NCI-H1417 treated with DMSO at 0.1 percent for 48 hours (cell line): ENCODE results near the gene USP49.
"Not testable (repeated sequence)": the region's sequence is repeated elsewhere in the genome, so short reads cannot be mapped to it uniquely, and the experiment has no call there.

Source experiments
- DNase-seq: peaks from one replicate; lab custom pipeline; 2025; lab: John Stamatoyannopoulos, UW

USP49 gene

GRCh38 chr6:41811946-41812345 is 83.2 kb downstream of the USP49 start:
- not testable (repeated sequence) for DNase-seq

GRCh38 chr6:41811095-41811494 is 84.1 kb downstream of the USP49 start:
- no peak for DNase-seq

GRCh38 chr6:41805830-41806774 is 89.1 kb downstream of the USP49 start:
- DNase-seq: no peak

- DNase-seq: no peak
Observed at GRCh38 chr6:41801380-41801779, 93.8 kb downstream of the USP49 start.

GRCh38 chr6:41799559-41799911 is 95.6 kb downstream of the USP49 start:
- DNase-seq: no peak

- DNase-seq: no peak
Observed at GRCh38 chr6:41798901-41799558, 96.1 kb downstream of the USP49 start.

GRCh38 chr6:41796474-41796873 is 98.7 kb downstream of the USP49 start:
- no peak for DNase-seq

GRCh38 chr6:41791984-41792383 is 103.2 kb downstream of the USP49 start:
- DNase-seq: no peak

GRCh38 chr6:41791305-41791704 is 103.9 kb downstream of the USP49 start:
- DNase-seq: no peak

- no peak for DNase-seq
Observed at GRCh38 chr6:41790045-41790444, 105.1 kb downstream of the USP49 start.

- no peak for DNase-seq
Observed at GRCh38 chr6:41789390-41789724, 105.8 kb downstream of the USP49 start.

GRCh38 chr6:41787219-41787917 is 107.8 kb downstream of the USP49 start, which contains the start of gene TOMM6:
TOMM6 (plus strand) TSS chr6:41787694; CDS start chr6:41787698, 4 bp downstream.
- peak; percentile 24 for DNase-seq

- no peak for DNase-seq
Observed at GRCh38 chr6:41786451-41787218, 108.5 kb downstream of the USP49 start.

- DNase-seq: no peak
Observed at GRCh38 chr6:41785689-41786450, 109.3 kb downstream of the USP49 start.

GRCh38 chr6:41785254-41785653 is 109.9 kb downstream of the USP49 start:
- no peak for DNase-seq

GRCh38 chr6:41784581-41785171 is 110.5 kb downstream of the USP49 start:
- no peak for DNase-seq

- DNase-seq: no peak
Observed at GRCh38 chr6:41783106-41783780, 111.9 kb downstream of the USP49 start.

- DNase-seq: no peak
Observed at GRCh38 chr6:41781366-41781730, 113.8 kb downstream of the USP49 start.

GRCh38 chr6:41780551-41781365 is 114.4 kb downstream of the USP49 start, which contains the start of gene PRICKLE4:
PRICKLE4 (plus strand) TSS chr6:41780782; CDS start chr6:41783474, 2,692 bp downstream.
- DNase-seq: no peak
